Hematopoietic multipotent progenitor cell treated with erythropoietin and hydrocortisone succinate and interleukin-3 and kit ligand, for 15 days (in vitro differentiated cells): Measurements from ENCODE around the gene SBF2.
"Not testable (repeated sequence)": the region's sequence is repeated elsewhere in the genome, so short reads cannot be mapped to it uniquely, and the experiment has no call there.

Experiments
- DNase-seq: peaks from one replicate; pipeline ENCODE4 v3.0.0-alpha.2; 2015; ENCODE audit warnings: low spot score

Gene SBF2

DNA sequence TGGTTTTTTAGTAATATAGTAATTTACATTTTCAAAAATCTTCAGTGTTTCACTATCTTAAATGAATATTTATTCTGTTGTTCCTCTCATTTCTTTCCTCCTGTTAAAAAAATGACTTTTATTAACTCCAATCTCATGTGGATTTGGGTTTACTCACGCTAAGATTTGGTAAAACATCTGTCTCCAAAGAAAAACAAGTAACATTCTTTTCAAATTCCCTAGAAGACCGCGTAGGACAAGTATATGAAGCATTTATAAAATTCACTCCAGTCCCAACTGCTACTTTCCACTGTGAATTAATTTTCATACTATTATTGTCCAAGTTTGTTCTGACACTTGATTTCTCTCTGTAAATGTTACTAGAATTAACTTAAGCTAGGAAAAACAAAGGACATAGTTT, 26.2 kb downstream of the SBF2 start:
- no peak for DNase-seq

DNA sequence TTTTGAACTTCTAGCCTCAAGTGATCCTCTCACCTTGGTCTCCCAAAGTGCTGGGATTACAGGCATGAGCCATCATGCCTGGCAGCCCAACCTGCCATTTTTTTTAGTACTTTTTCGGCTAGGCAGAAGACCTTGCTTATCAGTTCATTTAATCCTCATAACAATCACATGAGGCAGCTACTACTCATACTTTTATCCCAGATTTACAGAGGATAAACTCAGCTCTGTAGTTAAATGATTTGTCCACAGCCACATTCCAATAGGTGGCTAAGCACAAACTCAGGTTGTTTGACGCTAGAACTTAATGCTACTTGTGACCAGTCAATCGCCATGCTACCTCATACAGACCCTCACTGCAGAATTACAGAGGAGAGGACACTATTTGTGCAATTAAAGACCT, 28.1 kb downstream of the SBF2 start:
- no peak for DNase-seq

DNA sequence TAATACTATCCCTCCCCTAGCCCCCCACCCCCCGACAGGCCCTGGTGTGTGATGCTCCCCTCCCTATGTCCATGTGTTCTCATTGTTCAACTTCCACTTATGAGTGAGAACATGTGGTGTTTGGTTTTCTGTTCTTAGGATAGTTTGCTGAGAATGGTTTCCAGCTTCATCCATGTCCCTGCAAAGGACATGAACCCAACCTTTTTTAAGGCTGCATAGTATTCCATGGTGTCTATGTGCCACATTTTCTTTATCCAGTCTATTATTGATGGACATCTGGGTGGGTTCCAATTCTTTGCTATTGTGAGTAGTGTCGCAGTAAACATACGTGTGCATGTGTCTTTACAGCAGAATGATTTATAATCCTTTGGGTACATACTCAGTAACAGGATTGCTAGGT, 29.3 kb downstream of the SBF2 start:
- not testable (repeated sequence) for DNase-seq

DNA sequence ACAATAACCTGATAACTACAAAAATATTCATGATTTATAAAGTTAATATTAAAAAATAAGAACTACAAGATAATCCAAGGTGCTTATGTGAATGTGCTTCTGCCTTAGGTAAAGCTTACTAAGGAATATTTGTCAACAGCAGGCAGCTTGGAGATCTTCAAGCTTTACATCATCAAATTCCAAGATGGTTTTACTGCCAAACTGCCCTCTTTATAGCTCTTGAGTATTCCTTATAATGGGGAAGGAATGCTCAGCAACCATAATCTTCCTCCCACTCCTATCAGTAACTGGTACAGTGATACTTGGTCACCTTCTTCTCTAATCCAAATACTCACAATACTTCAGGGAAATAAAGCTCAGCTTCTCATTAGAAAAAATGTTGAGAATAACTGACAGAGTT, 30.1 kb downstream of the SBF2 start:
- DNase-seq, result no peak

DNA sequence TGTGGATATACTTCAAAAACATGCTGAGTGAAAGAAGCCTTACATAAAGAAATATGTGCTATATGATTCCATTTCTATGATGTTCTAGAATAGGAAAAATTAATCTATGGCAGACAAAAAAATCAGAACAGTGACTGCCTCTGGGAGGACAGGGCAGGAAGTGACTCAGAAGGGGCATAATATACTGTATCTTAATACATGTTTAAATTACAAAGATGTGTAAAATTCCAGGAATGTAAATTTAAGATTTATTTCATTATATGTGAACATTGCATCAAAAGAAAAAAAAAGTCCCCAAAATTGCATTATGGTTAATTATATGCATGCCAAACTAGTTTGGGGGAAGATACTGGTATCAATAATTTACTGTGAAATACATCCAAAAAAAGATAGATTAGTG, 32.2 kb downstream of the SBF2 start:
- DNase-seq, result no peak

DNA sequence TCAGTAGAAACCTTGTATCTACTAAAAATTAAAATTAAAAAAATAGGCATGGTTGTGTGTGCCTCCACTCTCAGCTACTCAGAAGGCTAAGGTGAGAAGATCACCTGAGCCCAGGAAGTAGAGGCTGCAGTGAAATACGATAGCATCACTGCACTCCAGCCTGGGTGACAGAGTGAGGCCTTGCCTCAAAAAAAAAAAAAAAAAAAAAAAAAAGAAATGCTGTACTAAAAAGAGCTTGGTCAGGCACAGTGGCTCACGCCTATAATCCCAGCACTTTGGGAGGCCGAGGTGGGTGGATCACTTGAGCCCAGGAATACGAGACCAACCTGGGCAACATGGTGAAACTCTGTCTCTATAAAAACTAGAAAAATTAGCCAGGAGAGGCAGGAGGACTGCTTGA, 36.5 kb downstream of the SBF2 start:
- DNase-seq, result no peak

DNA sequence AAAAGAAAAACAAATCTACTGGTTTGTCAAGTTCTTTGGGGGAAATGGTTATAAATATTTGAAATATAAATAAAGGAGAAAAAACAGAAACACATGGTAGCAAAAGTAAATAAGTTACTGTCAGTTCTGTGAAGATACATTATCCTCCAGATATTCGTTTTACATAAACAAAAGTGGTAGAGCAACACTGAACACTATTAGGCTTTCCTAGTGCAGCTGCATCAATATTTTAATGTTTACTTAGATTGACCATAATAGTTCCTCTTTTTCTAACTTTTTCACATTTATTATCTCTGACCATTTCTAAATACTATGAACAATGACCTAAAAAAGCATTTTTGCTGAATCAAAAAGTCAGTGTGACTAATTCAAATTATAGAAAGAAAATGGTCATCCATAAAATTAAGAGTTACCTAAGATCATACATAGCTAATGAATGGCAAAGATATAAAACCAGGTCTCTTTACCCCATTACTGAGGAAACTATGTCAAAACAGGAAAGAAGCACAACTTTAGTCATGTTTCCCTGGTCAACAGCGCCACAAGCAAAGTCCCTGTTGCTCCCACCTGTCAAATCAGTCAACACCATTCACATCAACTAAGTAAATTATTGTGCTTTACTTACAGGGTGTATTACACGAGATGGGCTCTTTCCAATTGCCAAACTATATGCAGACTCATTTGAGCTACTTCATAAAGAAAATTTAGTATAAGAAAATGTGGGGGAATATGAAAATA, 38.5 kb downstream of the SBF2 start:
- no peak for DNase-seq

DNA sequence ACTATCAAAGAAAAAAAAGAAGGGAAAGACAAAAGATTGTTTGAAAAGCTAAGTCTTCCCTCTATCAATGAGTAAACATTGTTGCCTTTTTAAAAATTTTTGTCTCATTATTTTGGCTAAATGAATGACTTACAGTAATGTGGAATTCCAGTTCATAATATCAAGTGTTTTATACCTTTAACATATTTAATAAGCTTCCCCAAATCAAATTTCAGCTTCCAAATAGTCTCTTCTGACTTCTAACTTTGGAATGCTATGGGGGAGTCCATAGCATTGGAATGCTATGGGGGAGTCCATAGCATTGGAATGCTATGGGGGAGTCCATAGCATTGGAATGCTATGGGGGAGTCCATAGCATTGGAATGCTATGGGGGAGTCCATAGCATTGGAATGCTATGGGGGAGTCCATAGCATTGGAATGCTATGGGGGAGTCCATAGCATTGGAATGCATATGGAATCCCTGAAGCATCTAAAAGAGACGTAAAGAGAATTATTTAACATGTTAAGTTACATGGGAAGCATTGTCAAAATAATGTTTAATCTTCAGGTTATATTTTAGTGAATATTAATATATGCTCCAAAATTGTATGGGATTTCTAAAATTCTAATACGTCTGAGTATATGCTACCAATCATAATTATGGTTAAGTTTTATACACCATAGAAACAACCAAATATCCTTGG, 44.4 kb downstream of the SBF2 start:
- not testable (repeated sequence) for DNase-seq

DNA sequence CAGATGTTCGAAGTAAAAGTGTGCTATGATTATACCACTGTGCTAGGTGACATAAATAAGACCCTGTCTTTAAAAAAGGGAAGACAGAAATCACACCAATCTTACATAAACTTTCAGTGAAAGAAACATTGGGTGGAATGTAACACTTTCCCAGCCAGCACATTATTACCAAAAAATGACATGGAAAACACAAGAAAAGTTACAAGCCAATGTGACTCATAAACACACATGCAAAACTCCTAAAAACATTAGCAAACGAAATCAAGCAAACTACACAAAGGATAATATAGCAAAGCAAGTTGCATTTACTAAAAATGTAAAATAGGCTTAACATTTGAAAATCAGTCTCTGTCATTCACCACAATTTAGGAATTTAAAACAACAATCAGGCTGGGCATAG, 47.0 kb downstream of the SBF2 start:
- no peak for DNase-seq

DNA sequence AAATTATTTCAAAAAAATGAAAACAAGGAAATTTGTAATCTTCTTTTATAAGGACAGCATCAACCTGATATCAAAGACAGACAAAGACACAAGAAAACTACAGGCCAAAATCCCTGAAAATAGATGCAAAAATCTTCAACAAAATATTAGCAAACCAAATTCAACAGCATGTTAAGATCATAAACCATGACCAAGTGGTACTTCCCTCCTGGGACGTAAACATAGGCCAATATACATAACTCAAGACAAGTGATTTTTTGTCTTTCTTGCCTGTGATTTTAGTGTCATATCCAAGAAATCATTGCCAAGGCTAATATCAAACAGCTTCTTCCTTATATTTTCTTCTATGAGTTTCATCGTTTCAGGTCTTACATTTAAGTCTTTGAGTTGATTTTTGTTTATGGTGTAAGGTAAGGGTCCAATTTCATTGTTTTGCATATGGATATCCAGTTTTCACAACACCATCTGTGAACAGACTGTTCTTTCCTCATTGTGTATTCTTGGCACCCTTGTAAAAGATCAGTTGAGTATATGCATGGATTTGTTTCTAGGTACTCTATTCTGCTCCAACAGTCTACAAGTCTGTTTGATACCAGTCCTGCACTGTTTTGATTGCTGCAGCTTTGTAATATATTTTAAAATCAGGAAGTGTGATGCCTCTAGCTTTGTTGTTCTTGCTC, 50.0 kb downstream of the SBF2 start:
- no peak for DNase-seq

DNA sequence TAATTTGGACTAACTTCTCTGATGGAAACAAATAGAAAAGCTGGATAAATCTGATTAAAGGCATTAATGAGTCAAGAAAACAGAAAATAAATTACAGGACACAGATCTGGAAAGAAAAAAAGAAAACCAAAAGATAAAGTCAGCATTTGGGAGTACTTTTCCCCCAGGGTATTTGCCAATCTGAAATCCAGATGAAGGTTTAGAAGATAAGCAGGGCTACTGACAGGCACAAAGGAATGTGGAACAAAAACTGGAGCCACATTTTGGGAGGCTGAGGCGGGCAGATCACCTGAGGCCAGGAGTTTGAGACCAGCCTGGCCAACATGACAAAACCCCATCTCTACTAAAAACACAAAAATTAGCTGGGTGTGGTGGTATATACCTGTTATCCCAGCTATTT, 57.2 kb downstream of the SBF2 start:
- DNase-seq, result no peak

DNA sequence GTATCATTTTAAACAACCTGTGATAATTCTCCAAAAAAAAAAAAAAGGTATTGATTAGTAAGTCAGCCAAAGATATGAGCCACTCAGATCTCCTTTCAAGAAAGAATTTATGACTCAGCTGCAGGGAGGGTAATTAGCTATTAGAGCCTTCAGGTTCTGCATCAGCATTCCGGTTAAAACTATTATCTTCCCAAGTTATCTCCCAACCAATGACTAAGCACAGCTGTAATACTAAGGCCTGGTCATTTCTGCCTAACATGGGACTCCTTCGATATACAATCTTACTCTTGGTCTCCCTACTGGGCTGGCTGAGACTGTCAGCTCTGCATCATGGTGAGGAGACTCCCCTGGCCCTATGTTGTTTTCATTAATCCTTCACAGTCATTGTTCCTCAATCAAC, 60.4 kb downstream of the SBF2 start:
- DNase-seq, result no peak

DNA sequence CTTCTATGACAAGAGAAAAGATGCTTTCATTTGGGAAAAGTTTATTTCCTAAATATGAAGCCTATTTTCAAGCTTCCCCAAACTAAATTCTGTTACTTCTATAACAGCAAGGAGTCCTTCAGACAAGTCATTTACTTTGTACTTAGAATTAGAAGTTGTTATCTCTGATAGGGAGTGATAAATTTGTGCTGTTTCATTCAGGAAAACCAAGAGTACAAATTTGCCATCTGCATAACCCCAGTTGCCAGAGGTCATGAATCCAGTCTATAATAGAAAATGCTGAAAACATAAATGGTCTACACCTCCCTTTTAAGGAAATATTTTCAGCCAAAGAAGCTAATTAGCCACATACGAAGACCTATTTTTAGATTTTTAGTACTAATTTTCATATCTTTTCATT, 61.3 kb downstream of the SBF2 start:
- no peak for DNase-seq

DNA sequence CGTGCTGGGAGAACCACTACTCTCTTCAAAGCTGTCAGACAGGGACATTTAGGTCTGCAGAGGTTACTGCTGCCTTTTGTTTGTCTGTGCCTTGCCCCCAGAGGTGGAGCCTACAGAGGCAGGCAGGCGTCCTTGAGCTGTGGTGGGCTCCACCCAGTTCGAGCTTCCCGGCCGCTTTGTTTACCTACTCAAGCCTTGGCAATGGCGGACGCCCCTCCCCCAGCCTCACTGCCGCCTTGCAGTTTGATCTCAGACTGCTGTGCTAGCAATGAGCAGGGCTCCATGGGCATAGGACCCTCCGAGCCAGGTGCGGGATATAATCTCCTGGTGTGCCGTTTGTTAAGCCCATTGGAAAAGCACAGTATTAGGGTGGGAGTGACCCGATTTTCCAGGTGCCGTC, 62.2 kb downstream of the SBF2 start:
- DNase-seq, result not testable (repeated sequence)

DNA sequence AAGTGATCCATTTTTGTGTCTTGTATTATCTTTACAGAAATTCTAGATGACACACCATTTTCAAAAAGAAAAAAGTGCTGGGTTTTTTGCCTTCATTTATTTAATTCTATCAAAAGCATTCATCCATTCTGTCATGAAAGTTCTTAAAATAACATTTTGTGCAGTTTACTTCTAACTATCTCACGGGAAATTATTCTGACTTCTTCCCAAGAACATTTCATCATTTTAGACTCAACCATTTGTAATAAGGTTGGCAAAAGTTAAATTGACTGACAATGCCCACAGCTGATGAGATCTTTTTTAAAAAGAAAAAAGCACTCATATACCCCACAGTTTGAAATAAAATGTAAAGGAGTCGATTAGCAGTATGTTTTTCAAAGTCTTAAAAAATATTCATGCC, 68.5 kb downstream of the SBF2 start:
- no peak for DNase-seq

DNA sequence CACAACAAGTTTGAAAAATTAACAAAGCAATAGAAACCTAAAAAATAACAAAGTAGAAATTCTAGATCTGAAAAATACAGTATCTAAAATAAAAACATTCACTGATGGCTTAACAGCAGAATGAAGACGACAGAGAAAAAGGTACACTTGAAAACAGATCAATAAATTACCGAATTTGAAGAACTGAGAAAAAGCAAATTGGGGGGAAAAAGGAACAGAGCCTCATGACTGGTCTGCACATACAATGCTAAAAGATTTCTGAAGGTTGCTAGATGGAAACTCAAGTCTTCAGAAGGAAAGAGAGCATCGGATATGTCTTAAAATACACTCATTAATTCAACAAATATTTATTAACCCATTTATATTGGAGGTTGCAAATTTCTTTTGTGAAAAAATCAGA, 71.6 kb downstream of the SBF2 start:
- no peak for DNase-seq

DNA sequence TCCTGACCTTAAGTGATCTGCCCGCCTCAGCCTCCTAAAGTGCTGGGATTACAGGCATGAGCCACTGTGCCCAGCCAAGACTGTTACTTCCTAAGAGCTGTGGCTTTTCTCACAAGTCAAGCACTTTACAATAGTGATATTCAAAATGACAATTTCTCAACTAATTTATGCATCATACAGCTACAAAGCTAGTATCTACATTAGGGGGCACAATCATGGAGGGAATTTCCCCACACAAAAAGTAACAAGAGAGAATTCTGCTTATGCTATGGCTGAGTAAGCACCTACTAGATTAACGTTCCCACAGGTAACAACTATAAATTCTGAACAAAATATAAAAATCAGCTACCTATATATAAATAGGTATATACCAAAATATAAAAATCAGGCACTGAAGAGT, 72.7 kb downstream of the SBF2 start:
- no peak for DNase-seq

DNA sequence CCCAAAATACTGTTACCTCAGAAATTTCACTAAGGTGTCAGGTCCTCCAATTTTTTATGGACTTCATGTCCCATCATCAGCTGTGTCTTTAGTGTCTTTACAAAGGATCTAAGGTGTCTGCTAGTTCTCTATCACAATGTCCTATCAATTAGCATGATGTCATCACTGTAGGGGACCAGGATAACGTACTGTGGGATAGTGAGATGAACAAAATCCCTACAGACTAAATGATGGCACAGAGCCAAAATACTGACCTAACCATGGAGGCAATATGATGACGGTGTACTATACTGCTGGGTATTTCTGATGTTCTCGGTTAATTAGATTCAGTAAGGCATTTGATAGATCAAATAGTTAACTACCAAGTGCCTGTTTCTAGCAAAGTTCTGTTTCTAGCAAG, 82.5 kb downstream of the SBF2 start:
- no peak for DNase-seq

DNA sequence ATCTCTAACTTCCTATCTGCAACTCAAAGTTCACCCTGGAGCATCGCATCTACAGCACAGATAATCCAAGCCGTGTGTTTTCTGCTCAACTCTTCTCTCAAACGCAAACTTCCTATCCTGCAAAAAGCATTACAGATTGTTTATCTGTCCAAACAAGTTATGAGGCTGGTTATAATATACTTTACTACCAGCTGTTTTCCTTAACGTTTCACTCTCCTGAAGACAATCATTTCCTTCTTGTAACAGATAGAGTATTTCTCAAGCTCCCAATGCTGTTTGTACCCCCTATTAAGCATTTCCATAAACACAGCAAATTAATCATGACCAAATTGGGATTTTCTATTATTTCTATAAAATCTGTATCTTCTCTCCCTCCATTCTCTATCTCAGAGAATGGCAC, 84.7 kb downstream of the SBF2 start:
- no peak for DNase-seq

DNA sequence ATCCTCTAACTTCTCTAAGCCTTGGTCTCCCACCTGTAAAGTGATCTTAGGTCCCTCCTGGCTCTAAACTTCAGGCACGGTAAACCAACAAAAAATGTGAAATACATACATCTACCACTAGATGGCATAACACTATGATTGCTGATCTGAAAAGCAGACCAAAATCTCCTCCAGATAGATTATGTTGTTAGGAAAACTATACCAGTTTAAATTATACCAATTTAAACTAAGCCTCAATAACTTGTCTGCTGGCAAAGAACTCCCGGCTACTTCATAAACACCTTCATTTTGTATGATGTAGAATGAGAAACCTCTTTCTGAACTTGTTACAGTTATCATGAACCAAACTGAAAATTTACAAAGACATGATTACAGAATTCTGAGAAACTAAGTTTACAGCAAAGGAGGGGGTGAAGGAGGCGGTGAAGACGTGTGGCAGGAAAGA, 85.9 kb downstream of the SBF2 start:
- peak; percentile 70 for DNase-seq

DNA sequence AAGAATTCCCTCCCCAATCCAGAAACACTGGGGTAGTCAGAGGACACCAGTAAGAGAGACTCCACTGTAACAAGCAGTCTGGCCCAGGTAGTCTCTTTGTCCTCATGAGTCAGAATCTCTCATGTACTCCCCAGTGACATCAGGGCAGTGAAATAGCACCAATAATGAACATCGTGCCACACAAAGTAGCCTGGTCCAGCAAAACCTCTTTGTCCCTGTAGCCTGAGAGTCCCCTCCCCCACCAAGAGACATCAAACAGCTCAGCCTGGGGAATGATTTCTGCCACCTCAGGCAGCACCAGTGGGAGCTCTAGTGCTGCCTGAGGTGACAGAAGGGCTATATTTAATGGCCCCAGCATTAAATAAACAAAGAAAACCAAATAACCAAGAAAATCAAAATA, 88.1 kb downstream of the SBF2 start:
- no peak for DNase-seq

DNA sequence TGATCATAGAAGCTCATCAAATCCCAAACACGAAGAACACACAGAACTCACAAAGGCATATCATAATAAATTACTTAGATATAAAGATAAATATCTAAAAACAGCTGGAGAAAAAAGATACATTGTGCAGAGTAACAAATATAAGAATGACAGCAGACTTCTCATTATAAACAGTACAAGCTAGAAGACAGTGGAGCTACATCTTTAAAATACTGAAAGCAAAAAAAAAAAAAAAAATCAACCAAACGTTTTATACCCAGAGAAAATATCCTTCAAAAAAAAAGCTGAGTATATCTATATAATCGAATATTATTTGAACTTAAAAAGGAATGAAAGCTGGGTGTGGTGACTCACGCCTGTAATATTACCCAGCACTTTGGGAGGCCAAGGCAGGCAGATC, 90.0 kb downstream of the SBF2 start:
- DNase-seq, result no peak

DNA sequence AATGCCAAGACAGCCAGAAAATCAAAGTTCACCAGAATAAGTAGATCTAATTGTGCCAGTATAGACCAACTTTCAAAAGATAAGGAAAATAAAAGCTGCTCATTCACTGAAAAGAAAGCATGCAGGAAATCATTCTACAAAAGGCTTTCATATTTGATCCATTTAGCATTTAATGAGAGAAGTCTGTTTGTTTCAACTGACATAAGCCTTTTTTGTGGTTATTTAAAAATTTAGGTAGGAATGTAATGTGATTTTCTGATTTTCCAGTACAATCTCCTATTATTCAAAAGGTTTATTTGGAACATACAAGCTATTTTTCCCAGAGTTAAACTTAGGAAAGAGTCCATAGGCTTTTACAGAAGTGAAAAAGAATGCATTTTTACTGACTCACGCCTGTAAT, 92.7 kb downstream of the SBF2 start:
- DNase-seq, result no peak
